ENCODE measurements around the gene SPAG8.
A peak's percentile ranks its signal among the peaks of the same experiment; 100 is the strongest.

The SPAG8 gene

DNA sequence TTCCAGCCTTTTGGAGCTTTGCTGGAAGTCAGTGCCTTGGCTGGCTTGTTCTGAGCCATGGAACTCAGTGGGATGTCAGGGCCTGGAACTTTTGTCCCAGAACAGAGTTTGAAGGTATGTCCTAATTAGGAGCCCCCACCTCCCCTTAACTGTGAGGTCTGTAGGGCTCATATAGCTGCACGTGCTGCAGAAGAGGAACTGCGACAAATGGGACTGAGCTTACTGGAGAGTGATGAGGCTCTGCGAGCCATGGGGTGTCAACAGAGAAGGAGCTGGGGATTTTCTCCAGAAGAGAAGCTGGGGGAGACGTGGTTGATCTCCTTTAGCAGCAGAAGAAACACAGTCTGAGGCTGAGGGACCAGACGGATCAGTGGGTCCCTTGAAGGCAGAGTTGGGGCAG lies 27.9 kb upstream of the SPAG8 start:
- no peak for DNase-seq

DNA sequence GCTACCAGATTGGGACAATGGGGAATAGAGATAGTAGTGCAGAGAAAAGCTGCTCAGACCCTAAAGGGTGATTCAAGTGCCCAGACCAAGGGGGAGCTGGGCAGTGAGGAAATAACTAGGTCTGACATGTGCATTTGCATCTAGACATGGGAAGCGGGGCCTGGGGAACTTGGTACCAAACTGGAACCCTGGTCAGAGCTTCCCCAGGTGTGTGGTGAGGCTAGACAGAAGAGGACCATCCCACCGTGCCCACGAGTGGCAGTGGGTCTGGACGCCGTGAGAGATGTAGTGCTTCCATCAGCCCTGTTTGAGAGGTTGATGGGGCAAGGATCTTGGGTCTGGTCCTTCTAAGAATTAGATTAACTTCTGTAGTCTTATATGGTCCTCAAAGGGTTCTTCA lies 24.5 kb upstream of the SPAG8 start:
- no peak for DNase-seq

DNA sequence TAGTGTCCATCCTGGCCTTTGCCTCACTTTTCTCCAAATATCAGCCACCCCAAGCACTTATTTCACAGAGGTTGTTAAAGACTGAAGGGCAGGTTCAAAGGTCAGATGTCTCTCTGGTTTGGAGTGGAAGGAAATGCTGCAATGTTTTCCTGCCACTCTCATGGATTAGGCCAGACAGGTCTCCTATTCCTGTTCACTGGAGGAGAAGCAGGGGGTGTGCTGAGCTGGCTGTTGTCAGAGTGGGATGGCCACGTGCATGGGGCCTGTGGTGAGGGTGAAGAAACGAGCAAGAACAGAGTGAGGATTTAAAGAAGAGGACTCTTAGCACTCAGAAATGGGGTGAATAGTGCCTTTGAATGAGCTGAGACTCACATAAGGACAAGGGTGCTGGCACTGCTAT lies 23.7 kb upstream of the SPAG8 start:
- peak; percentile 70 for DNase-seq

DNA sequence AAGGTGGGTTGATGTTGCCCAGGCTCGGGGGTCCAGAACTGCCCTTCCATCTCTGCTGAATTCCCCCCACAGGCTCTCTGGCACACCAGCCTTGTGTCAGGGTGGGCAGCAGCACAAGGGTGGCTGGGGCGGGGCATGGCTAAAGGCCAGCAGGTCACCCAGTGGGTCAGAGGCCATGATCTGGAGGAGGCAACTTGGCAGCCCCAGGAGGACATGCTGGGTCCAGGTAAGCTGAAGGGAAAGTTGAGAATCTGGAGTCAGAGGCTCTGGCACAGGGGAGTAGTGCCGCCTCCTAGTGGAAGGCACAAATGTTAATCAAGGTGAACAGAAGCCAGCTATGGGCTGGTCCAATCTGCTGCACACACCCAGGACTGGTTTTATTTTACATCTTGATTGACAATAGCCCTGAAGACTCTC lies 23.2 kb upstream of the SPAG8 start:
- DNase-seq, result no peak

DNA sequence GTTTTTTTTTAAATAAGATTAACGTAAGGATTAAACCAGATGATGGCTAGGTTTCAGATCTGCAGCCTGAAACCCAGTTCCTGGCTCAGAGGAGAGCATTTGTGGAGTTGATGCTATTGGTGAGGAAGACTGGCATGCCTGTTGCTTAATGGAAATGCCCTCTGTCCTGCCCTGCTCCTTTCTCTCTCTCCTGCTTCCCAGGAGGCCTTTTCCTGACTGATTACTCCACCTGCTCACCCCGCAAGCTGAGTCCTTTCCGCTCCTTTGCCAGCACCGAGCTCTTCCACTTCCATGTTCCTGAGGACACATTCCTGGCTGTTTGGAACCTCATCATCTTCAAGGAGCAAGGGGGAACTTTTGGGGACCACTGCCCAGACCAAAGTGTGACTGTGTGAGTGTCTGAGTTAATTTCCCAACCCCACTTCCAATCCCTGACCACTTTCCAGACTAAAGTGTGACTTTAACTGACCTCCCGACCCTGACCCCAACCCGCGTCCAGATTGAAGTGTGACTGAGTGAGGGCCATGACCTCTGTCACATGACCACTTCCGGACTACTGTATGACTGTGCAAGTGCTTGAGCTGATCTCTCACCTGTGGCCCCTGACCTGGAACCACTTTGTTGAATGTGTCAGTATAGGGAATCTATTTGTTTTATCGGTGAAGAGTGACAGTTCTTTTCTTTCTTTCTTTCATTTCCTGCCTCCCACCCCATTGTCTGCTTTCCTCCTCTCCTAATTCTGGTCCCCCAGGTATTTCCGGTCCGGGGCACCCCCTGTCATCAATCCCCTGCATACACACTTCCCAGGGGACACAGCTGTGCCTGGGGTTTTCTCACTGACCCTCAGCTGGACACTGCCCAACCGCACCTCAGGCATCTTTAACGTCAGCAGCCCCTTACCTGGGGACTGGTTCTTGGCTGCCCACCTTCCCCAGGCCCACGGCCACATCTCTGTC lies 22.5 kb upstream of the SPAG8 start:
- no peak for DNase-seq

DNA sequence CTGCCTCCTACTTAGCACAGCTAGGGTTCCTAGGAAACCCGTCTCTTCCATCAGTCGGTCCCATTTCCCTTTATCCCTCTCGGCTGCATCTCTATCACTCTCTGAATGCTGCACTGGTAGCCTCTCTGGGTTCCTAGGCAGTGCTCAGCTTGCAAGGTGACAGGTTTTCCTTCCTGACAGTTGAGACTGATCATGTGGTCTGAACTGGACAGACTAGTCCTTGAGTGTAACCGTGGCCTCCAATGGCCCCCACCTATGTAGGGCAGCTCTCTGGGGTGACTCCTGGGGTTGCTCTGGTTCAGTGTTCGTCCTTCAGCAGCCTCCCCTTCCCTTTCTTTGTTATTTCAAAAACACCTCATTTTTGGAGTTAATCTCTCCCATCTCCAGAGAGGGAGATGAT lies 20.8 kb upstream of the SPAG8 start:
- no peak for DNase-seq

DNA sequence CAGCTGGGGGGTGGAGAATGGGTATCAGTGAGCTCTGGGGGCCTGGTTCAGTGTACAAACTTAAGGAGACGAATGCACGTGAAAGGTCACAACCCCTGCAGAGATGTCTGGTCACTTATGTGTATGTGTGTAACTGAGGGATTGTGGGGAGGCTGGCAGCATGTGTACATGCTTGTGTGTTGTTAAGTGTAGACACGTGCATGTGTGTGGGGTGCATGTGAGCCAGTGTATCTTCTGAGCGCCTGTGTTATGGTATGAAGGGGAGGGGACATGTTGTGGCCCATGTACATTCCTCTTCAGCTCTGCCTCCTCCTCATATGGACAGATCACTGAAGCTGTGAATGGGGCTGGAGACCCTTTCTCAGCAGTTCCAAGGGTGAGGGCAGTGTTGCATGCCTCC lies 19.0 kb upstream of the SPAG8 start:
- DNase-seq, result no peak

DNA sequence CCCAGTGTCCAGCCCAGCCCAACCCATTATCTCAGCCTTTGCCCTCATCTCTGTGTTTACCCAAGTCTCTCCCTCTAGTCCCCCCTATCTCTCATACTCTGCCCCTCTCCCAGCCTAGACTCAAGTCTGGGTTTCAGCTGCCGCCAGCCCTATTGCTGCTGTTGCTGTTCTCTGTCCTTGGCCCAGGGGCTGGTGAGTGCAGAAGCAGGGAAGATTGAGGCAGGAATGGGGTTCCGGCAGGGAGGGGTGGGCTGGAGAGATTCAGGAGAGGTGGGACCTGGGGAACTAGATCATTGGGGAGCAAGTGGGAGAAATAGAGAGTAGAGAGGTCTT lies 17.7 kb upstream of the SPAG8 start:
- DNase-seq, result no peak

DNA sequence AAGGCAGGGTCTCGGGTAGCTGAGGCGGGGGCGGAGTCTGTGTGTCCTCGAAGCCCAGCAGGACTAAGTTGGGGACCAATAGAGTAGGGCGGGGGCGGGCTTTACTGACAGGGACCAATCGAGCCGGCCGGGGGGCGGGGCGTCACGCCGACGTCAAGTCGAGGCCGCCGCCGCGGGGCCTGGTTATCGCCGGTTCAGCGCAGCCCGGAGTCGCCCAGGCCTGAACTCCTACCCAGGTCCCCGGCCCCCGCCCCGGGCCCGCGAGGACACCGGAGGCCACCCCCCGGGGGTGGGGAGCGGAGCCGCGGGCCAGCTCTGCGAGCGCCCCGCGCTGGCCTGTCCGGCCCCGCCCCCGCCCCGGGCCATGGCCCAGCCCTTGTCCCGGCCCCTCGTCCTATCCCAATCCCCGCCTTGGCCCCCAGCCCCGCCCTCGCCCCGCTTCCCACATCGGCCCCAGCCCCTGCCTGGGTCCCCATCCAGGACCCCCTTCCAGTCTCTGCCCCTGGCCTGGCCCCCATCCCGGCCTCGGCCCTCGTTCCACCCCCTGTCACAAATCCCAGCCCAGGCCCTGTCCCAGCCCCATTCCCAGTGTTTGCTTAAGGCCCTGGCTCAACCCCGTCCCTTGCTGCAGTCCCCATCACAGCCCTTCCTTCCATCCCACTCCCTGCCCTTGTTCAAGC lies 17.2 kb upstream of the SPAG8 start, which contains the start of gene TMEM8B:
Gene TMEM8B (plus strand): TSS at position 145 of the 680 bp plus-strand sequence. CDS start 220 bp downstream, at position 365.
- DNase-seq, result peak; percentile 98

DNA sequence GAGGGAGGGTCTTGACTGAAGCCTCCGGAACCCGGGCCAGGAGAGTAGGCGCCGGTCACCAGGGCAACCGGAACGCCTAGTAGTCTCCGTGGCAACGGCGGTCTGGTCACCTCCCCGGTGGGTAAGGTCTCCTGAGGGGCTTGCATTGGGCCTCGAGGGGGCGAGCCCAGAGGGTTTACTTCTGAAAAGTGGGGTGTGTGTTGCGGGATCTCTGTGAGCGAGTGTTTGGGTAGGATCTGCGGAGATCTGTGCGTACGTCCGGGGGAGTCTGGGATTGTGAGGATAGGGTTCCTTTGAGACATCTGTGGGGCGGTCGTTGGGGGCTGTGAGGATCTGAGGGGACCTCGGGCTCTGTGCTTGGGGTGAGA lies 16.6 kb upstream of the SPAG8 start, which contains the start of gene FAM221B:
Gene FAM221B (minus strand): TSS at position 17 of the 368 bp plus-strand sequence. CDS start 2,571 bp downstream, outside the sequence.
- no peak for DNase-seq

DNA sequence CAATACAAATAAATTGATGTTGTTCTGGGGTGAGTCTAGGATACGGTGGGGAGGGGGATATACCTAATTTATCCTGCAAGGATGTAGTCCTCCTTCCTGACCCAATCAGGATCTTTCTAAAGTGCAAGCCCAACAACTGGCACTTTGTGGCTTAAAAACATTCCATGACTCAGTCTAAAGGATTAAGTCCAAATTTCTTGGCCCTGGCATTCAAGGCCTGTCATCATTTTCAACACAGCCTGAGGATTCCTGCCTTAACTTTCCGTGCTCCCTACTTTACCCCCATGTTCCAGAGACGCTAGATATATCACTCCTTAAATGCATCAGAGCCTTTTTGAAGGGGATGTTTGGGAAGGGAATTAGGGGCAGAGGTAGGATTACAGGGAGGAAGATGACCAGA lies 15.4 kb upstream of the SPAG8 start:
- no peak for DNase-seq

DNA sequence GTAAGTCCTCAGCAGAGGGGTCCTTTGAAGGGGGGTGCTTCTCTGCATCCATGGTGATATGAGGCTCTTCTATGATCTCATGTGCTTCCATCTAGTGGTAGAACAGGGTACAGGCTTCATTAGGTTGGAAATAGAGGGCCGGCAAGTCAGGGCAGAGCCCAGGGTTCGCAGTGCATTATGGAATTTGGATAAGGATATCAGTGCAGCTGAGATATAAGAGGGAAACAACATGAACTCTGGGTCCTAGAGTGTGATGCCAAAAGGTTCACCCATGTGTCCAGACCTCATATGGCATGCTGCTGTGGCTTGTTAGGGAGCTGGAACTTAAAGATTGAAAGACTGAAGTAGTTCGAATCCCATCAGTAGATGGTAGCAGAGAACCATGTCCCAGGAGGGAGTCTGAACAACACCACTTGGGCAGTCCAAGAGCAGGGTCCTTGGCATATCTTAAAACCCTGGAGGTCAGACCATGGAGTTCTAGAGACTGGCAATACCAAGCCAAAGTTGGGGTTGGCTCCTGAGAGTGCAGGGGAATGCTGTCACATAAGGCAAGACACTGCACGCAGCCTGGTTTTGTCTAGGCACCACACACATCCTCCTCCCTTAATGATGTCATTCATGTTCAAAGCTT lies 14.1 kb upstream of the SPAG8 start:
- peak; percentile 82 for DNase-seq

DNA sequence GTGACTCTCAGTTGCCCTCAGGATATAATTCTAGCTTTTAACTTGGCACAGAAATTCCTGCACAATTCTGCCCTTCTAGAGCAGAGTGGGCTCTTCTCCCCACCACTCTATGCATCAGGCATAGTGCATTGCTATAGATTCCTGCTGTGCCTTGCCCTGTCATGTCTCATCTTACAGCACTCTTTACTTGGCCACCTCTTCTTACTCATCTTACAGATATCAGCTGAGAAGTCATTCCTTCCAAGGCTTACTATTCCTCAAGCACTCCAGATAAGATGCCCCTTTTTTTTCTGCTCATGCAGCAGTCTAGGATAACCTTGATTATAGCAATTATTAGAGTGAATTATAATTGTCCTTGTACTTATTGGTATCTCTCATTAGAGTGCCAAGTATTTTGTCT lies 10.9 kb upstream of the SPAG8 start:
- no peak for DNase-seq

DNA sequence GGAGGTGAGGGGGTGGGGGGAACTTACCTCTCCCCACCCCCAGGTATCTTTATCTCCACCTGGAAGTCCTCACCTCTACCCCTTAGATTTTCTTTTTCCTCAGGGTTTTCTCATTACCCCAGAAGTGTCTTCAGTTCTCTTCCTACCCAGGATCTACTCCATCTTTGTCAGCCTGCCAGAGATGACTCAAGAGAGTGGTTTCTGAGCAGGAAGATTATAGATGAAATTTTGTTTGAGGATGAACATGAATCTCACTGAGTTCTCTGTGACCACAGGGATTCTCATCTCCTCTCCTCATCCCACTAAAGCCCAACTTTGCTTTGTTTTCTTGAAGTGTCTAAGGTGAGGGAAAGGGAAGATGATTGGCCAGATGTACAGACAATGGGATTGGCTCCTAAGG lies 8.0 kb upstream of the SPAG8 start:
- no peak for DNase-seq

DNA sequence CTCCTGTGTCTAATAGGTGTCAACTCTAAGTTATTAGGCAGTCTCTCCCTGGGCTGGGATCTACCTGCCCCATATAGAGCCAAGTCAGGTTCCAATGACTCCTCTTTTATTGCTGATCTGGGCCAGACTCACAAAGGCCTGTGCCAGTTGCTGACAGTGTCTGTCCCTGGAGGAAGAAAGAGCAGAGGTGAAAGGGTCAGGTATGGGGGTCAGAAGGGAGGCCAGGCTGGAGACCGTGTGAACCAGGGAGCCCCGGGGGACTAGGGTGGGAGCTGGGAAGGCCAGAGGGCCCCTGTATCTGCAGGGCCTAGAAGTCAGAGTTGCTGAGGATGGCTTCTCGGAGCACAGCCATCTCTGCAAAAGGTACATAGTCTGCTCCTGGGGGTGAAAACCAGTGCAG lies 6.3 kb upstream of the SPAG8 start:
- no peak for DNase-seq

DNA sequence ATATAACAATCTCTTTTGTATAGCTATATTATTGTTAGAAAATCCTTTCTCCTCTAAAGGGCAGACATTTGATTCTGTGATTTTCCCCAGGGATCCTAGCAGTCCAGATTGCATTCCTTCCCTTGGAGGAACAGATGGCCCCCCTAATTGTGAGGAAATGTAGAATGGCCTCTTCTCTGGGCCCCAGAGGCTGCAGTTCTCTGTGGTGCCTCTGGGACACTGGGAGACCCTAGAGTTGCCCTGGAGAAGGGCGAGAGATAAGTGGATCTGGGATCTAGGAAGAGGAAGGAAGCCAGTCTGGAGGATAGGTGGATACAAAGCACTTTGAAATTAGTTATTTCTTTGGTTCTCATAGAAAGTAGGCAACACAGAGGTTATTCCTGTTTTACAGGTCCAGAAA lies 4.6 kb upstream of the SPAG8 start:
- DNase-seq, result peak; percentile 42

DNA sequence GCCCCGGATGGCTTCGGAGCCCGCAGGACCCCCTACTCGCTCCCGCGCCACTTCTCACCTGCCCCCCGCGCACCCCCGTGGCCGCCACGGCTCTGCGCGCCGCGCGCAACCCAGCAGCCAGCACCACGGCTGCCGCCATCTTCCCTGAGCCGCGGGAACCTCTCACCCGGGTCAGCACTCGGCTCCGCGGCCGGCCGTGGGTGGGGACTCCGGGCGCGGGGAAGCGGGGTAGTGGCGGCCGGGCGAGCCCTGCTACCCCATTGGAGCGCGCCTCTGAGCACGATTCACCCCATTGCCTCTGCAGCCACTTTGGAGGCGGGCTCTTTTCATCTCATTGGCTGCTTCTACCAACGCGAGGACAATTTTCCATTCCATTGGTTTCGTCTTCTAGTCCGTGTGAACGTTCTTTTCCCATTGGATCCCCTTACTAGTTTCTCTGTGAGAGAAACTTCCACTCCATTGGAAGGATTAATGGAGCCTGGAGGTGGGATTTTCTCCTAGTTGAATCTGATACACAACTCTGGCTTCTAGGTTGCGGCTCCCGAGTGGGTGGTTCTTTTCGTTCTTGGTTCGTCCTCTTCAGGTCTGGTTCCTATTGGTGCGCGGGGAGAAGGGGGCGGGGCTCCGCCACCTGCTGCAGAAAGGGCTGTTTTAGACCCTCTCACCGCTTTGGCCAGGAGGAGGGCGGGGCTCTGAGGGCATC lies 2.9 kb upstream of the SPAG8 start, which contains the start of gene HINT2:
Gene HINT2 (minus strand): TSS at position 202 of the 703 bp plus-strand sequence. CDS start 63 bp downstream, at position 139.
- peak; percentile 99 for DNase-seq

DNA sequence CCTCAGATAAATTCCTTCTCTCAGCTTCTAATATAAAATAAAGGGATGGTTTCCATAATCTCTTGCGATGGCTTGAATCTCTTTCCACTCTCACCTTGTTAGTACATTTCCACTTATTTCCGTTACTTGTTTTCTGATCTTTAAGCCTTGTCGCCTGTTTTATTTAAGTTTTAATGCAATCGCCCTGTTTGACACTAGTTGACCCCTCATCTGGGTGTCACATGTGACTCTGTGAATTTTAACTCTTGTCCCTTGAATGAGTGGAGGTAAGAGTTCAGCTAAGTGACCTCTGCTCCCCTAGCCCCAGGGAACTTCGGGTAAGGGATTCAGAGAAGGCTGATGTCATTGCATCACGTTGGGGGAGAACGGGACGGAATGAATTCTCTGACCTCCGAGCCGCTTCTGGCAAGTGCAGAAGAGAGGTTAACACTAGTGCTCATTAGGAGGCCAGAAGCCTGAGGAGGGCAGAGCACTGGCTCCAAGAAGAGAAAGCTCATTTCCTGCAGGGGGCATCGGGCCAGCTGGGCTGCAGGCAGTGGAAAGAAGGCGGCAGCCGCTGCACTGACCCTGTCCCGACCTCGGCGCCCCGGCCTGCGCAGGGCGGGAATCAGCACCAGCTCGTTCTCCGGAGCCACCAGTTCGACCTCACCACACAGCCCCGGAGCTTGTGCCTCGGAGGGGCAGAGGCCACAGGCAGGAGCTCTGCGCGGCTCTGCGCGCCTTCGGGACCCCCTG lies 2.2 kb upstream of the SPAG8 start:
- peak; percentile 90 for DNase-seq

DNA sequence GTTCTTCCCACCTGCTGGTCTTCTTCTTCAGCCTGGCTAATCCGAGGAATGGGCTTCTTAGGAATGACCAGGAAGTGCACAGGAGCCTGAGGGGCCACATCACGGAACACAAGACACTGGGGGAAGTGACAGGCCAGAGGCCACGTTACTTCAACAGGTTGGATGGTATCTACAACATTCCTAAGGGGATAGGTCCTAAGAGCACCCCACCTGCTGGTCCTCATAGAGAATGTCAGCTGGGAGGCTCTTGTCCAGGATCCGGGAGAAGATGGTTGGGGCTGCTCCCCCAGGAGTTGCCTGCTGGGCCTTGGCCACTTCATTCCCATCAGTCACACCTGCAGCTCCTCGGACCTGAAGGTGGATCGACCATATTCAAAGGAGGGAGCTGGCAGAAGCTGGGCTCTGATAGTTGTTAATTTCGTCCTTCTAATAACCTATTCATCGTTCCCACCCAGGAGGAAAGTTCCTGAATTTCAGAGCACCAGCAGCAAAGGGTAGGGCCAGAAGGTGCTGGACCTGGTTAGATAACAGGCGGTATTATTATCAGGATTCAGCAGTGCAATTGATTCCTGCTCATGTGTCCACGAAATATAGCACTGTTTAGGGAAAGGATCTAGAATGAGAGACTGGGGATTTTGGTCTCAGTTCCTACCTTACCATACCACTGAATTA lies 1.5 kb upstream of the SPAG8 start:
- no peak for DNase-seq

DNA sequence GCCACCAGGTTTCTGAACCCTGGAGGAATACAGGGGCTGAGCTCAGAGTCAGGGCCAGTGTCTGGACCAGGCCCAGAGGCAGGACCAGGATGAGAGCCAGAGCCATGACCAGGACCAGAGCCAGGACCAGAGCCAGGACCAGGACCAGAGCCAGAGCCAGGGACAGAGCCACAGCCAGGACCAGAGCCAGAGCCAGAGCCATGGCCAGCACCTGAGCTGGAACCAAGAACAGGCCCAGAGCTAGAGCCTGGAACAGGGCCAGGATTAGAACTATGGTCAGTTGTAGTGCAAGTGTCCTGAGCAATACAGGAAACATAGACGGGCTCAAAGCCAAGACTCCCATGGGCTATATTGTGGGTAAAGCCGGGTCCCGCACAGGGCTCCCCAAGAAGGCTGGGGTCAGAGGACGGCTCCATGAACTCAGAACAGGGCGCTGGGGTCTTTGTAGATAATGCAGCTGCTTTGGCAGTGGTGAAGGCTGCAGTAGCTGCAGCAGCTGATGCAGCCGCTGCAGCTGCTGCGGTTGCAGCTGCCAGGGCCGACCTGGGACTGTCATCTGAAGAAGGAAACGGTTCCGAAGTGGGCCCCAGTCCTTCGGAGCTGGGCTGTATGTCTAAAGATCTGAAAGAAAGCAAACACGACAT lies 559 bp downstream of the SPAG8 start:
- no peak for DNase-seq

DNA sequence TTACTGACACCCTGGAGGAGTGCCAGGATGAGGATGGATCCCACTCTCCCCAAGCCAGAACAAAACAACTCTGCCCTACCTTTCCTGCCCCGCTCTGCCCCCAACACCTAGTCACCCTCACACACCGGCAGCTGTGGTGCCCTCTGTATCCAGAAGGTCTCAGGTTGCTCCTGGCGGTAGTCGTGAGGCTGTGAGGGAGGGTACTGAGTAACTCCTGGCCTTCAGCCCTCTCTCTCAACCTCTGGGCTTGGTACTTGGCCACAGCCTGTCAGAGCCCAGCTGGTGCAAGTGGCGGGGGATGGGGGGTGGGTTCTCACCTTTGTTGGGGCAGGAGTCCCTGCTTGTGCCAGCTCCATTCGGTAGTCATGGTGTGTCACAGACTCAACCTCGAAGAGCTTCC lies 1.9 kb downstream of the SPAG8 start:
- no peak for DNase-seq

Measured in eye (tissue), 1 donor.